Brain pericyte (primary cell): ENCODE measurements around the gene RAP1GAP.

ENCODE experiments used
- DNase-seq: peaks from one replicate; pipeline ENCODE4 v3.0.0-alpha.2; 2012; ENCODE audit warnings: low read depth, low spot score

The RAP1GAP gene

GRCh38 chr1:21592086-21592865 is 76.9 kb downstream of the RAP1GAP start:
- no peak for DNase-seq

GRCh38 chr1:21590934-21591333 is 78.2 kb downstream of the RAP1GAP start:
- DNase-seq: no peak

GRCh38 chr1:21590126-21590880 is 78.9 kb downstream of the RAP1GAP start:
- DNase-seq: no peak

- no peak for DNase-seq
Measured at GRCh38 chr1:21589618-21590017, 79.5 kb downstream of the RAP1GAP start.

- DNase-seq: no peak
Measured at GRCh38 chr1:21587602-21587953, 81.6 kb downstream of the RAP1GAP start.

- DNase-seq: peak; percentile 45
Measured at GRCh38 chr1:21586846-21587601, 82.1 kb downstream of the RAP1GAP start.

GRCh38 chr1:21586222-21586621 is 82.9 kb downstream of the RAP1GAP start:
- DNase-seq: no peak

GRCh38 chr1:21585037-21585436 is 84.1 kb downstream of the RAP1GAP start:
- DNase-seq: no peak

- DNase-seq: no peak
Measured at GRCh38 chr1:21584096-21584495, 85.1 kb downstream of the RAP1GAP start.

- no peak for DNase-seq
Measured at GRCh38 chr1:21579791-21580190, 89.4 kb downstream of the RAP1GAP start.

- DNase-seq: no peak
Measured at GRCh38 chr1:21577933-21578332, 91.2 kb downstream of the RAP1GAP start.

- DNase-seq: no peak
Measured at GRCh38 chr1:21577324-21577723, 91.8 kb downstream of the RAP1GAP start.

GRCh38 chr1:21576798-21577187 is 92.4 kb downstream of the RAP1GAP start:
- DNase-seq: no peak

GRCh38 chr1:21576031-21576797 is 92.9 kb downstream of the RAP1GAP start:
- DNase-seq: no peak

GRCh38 chr1:21575351-21575942 is 93.7 kb downstream of the RAP1GAP start:
- no peak for DNase-seq

- peak; percentile 69 for DNase-seq
Measured at GRCh38 chr1:21574466-21575151, 94.5 kb downstream of the RAP1GAP start.

- peak; percentile 70 for DNase-seq
Measured at GRCh38 chr1:21573971-21574465, 95.1 kb downstream of the RAP1GAP start.

GRCh38 chr1:21573475-21573874 is 95.7 kb downstream of the RAP1GAP start:
- DNase-seq: no peak

- DNase-seq: no peak
Measured at GRCh38 chr1:21572735-21573277, 96.4 kb downstream of the RAP1GAP start.

- DNase-seq: no peak
Measured at GRCh38 chr1:21572221-21572620, 96.9 kb downstream of the RAP1GAP start.
